Measurements from ENCODE around the gene TYRO3. TPM values are rescaled to one million over a fixed set of nuclear protein-coding genes. Genes with fewer than 3 reads are reported as not detected.
A peak's percentile ranks its signal among the peaks of the same experiment; 100 is the strongest.

The TYRO3 gene
- total RNA-seq, 1 donor from 2014 or later, result 28.5 TPM

- H3K27ac Mint-ChIP-seq (ENCODE audit: unreplicated experiment), result no peak overlapping the region
- no peak for DNase-seq (ENCODE audit: low read depth)
- H3K36me3 Mint-ChIP-seq (ENCODE audit: low read depth, unreplicated experiment), result no peaks in the 10 kb centered on the region
Observed at GRCh38 chr15:41599061-41599460, 40.0 kb downstream of the TYRO3 start.

GRCh38 chr15:41603411-41603935, 44.5 kb downstream of the TYRO3 start:
- H3K27ac ChIP-seq (ENCODE audit: low read depth, low read length), result no peak overlapping the region
- H3K4me3 ChIP-seq (ENCODE audit: insufficient read depth, low read depth, low read length), result peak overlapping the region; percentile 45
- H3K36me3 ChIP-seq (ENCODE audit: insufficient read depth, low read length), result no peaks in the 10 kb centered on the region
- no peaks in the 10 kb centered on the region for H3K9me3 ChIP-seq (ENCODE audit: insufficient read depth, low read depth, low read length)
- Mint-ChIP-seq H3K4me1 (ENCODE audit: low read depth, unreplicated experiment) (peaks cover 23% of the 10 kb centered on the region), H3K27me3 (ENCODE audit: low read depth, unreplicated experiment) (peaks cover 6% of the 10 kb centered on the region), H3K4me3 (ENCODE audit: unreplicated experiment) (no peak overlapping the region), H3K9me3 (ENCODE audit: unreplicated experiment) (no peaks in the 10 kb centered on the region), H3K27ac (ENCODE audit: unreplicated experiment) (no peak overlapping the region), H3K36me3 (ENCODE audit: low read depth, unreplicated experiment) (no peaks in the 10 kb centered on the region)
- peak overlapping the region; percentile 83 for H3K4me2 ChIP-seq (ENCODE audit: low read length)
- H3K9ac ChIP-seq (ENCODE audit: low read length), result peak overlapping the region; percentile 53
- no peaks in the 10 kb centered on the region for H3K27me3 ChIP-seq (ENCODE audit: insufficient read depth, low read length)
- no peaks in the 10 kb centered on the region for H3K79me2 ChIP-seq (ENCODE audit: insufficient read depth, low read length)
- peak overlapping the region; percentile 31 for H2AFZ ChIP-seq (ENCODE audit: low read depth, low read length)
- TF ChIP-seq CTCF (IDR thresholded peaks at IDR 0.05; ENCODE audit: insufficient read depth, low read depth, low read length), result no peak
- TF ChIP-seq EZH2 (IDR thresholded peaks at IDR 0.05; ENCODE audit: insufficient read depth, low read length), result no peak
- H4K20me1 ChIP-seq (ENCODE audit: insufficient read depth, low read length), result no peaks in the 10 kb centered on the region
- H3K4me1 ChIP-seq (ENCODE audit: insufficient read depth, low read length), result peaks cover 18% of the 10 kb centered on the region
- FAIRE-seq (no peak), DNase-seq (ENCODE audit: low read depth) (no peak)

More at GRCh38 chr15:41599061-41599460, 40.0 kb downstream of the TYRO3 start:
- Mint-ChIP-seq H3K27me3 (ENCODE audit: low read depth, unreplicated experiment) (peaks cover 11% of the 10 kb centered on the region), H3K4me3 (ENCODE audit: unreplicated experiment) (no peak overlapping the region), H3K9me3 (ENCODE audit: unreplicated experiment) (no peaks in the 10 kb centered on the region), H3K4me1 (ENCODE audit: low read depth, unreplicated experiment) (peaks cover 7% of the 10 kb centered on the region)
- H3K4me1 ChIP-seq (ENCODE audit: insufficient read depth, low read length), result peaks cover 7% of the 10 kb centered on the region
- no peak overlapping the region for H2AFZ ChIP-seq (ENCODE audit: low read depth, low read length)
- H3K36me3 ChIP-seq (ENCODE audit: insufficient read depth, low read length), result no peaks in the 10 kb centered on the region
- H3K9me3 ChIP-seq (ENCODE audit: insufficient read depth, low read depth, low read length), result no peaks in the 10 kb centered on the region
- H3K27me3 ChIP-seq (ENCODE audit: insufficient read depth, low read length), result no peaks in the 10 kb centered on the region
- H3K4me2 ChIP-seq (ENCODE audit: low read length), result no peak overlapping the region
- no peaks in the 10 kb centered on the region for H3K79me2 ChIP-seq (ENCODE audit: insufficient read depth, low read length)
- TF ChIP-seq CTCF (IDR thresholded peaks at IDR 0.05; ENCODE audit: insufficient read depth, low read depth, low read length) (no peak), EZH2 (IDR thresholded peaks at IDR 0.05; ENCODE audit: insufficient read depth, low read length) (no peak)
- H3K4me3 ChIP-seq (ENCODE audit: insufficient read depth, low read depth, low read length), result no peak overlapping the region
- no peak overlapping the region for H3K9ac ChIP-seq (ENCODE audit: low read length)
- no peaks in the 10 kb centered on the region for H4K20me1 ChIP-seq (ENCODE audit: insufficient read depth, low read length)
- no peak for FAIRE-seq
- H3K27ac ChIP-seq (ENCODE audit: low read depth, low read length), result no peak overlapping the region
